GM23338 (cell line): Measurements from ENCODE around the gene PLCL1.

Experiments used
- CREB1 ChIP-seq: fragments of 250-450 bp; sonication (Bioruptor Pico); IDR thresholded peaks from 2 replicates; pipeline ENCODE4 v1.5.0; 2020; ENCODE audit warnings: low read depth, mild to moderate bottlenecking, moderate library complexity
- ETS1 ChIP-seq: IDR thresholded peaks from 2 replicates; pipeline ENCODE4 v1.6.1; 2016; ENCODE audit warnings: antibody characterized with exemption
- EZH2 ChIP-seq: fragments of 200-600 bp; sonication (generic); IDR thresholded peaks from one replicate; pipeline ENCODE4 v1.8.0; 2017; ENCODE audit warnings: antibody characterized with exemption, mild to moderate bottlenecking, low read depth; ENCODE audit not compliant: unreplicated experiment
- STAT1 ChIP-seq: IDR thresholded peaks from one replicate; pipeline ENCODE4 v1.6.1; 2016; ENCODE audit warnings: antibody characterized with exemption; ENCODE audit not compliant: unreplicated experiment
- ZNF114 ChIP-seq: fragments of 250-450 bp; sonication (Bioruptor Pico); IDR thresholded peaks from 2 replicates; pipeline ENCODE4 v1.5.0; 2020; ENCODE audit warnings: mild to moderate bottlenecking, moderate library complexity
- TF ChIP-seq, protein P1 (sequence below), 2 experiments: fragments of 200-600 bp in 1 of 2; sonication (generic) in 1 of 2; conservative IDR thresholded peaks; 2 replicates each; pipeline versions ENCODE4 v1.5.1 to v1.6.1; 2016 to 2017; ENCODE audit warnings: antibody characterized with exemption in 2 of 2, low read depth in 2 of 2, mild to moderate bottlenecking in 2 of 2, moderate library complexity in 1 of 2

GRCh38 chr2:198036029-198036879 is 231.9 kb downstream of the PLCL1 start:
- TF ChIP-seq, protein P1, sequence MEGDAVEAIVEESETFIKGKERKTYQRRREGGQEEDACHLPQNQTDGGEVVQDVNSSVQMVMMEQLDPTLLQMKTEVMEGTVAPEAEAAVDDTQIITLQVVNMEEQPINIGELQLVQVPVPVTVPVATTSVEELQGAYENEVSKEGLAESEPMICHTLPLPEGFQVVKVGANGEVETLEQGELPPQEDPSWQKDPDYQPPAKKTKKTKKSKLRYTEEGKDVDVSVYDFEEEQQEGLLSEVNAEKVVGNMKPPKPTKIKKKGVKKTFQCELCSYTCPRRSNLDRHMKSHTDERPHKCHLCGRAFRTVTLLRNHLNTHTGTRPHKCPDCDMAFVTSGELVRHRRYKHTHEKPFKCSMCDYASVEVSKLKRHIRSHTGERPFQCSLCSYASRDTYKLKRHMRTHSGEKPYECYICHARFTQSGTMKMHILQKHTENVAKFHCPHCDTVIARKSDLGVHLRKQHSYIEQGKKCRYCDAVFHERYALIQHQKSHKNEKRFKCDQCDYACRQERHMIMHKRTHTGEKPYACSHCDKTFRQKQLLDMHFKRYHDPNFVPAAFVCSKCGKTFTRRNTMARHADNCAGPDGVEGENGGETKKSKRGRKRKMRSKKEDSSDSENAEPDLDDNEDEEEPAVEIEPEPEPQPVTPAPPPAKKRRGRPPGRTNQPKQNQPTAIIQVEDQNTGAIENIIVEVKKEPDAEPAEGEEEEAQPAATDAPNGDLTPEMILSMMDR (conservative IDR thresholded peaks at IDR 0.05; ENCODE audit: low read depth in 2 of 2), result no peak
- TF ChIP-seq ZNF114 (CRISPR knock-in tag) (no peak), EZH2 (no peak), STAT1 (no peak), CREB1 (CRISPR knock-in tag) (no peak), ETS1 (no peak)
